HepG2 (cell line): ENCODE results near the gene FAM53C. TPM values are rescaled to one million over a fixed set of nuclear protein-coding genes. Genes with fewer than 3 reads are reported as not detected.

Experiments
- AKAP8 ChIP-seq: sonication (generic); formaldehyde crosslinking; IDR thresholded peaks from 2 replicates; pipeline ENCODE4 v1.5.1; 2020; ENCODE audit warnings: mild to moderate bottlenecking, missing genetic modification reagents
- CEBPB ChIP-seq: IDR thresholded peaks from 2 replicates; pipeline ENCODE4 v1.6.1; 2011; ENCODE audit warnings: low read depth, low read length, improper control_type of control experiment, borderline replicate concordance
- CREB1 ChIP-seq, 2 experiments: fragments of 450-650 bp in 1 of 2; IDR thresholded peaks; 2 replicates each; pipeline ENCODE4 v1.6.1; 2016 to 2017; ENCODE audit warnings: control low read depth in 1 of 2, mild to moderate bottlenecking in 1 of 2, missing compliant biosample characterization in 1 of 2, missing genetic modification characterization in 1 of 2
- ELF1 ChIP-seq: sonication (generic); formaldehyde crosslinking; IDR thresholded peaks from 2 replicates; pipeline ENCODE4 v1.4.0; 2020; ENCODE audit warnings: missing genetic modification reagents
- HNF4A ChIP-seq: sonication (generic); formaldehyde crosslinking; IDR thresholded peaks from 2 replicates; pipeline ENCODE4 v1.4.0; 2020; ENCODE audit warnings: missing genetic modification reagents
- HOXD1 ChIP-seq: sonication (generic); formaldehyde crosslinking; IDR thresholded peaks from 2 replicates; pipeline ENCODE4 v1.5.0; 2020; ENCODE audit warnings: missing genetic modification reagents
- MAFF ChIP-seq: IDR thresholded peaks from 2 replicates; pipeline ENCODE4 v1.6.1; 2011; ENCODE audit warnings: low read depth, low read length, improper control_type of control experiment
- MAFK ChIP-seq, 2 experiments: IDR thresholded peaks in 1 of 2; conservative IDR thresholded peaks in 1 of 2; 2 replicates each; pipeline ENCODE4 v1.6.1; 2011; ENCODE audit warnings: improper control_type of control experiment in 2 of 2, low read length in 2 of 2
- NFYC ChIP-seq: IDR thresholded peaks from 2 replicates; pipeline ENCODE4 v1.6.1; 2016; ENCODE audit warnings: missing genetic modification reagents, missing compliant biosample characterization
- PAF1 ChIP-seq: IDR thresholded peaks from 2 replicates; pipeline ENCODE4 v1.6.1; 2016; ENCODE audit warnings: missing genetic modification reagents, missing compliant biosample characterization
- POLR2AphosphoS5 ChIP-seq: IDR thresholded peaks from 2 replicates; pipeline ENCODE4 v1.6.1; 2012; ENCODE audit warnings: low read depth, low read length
- PRDM15 ChIP-seq: sonication (generic); formaldehyde crosslinking; IDR thresholded peaks from 2 replicates; pipeline ENCODE4 v1.4.0; 2020; ENCODE audit warnings: missing genetic modification reagents
- REXO4 ChIP-seq: sonication (generic); formaldehyde crosslinking; IDR thresholded peaks from 2 replicates; pipeline ENCODE4 v1.8.0; 2022; ENCODE audit warnings: missing genetic modification reagents, mild to moderate bottlenecking, borderline replicate concordance
- RFX3 ChIP-seq: IDR thresholded peaks from 2 replicates; pipeline ENCODE4 v1.6.1; 2016; ENCODE audit warnings: missing biosample characterization, missing genetic modification reagents
- SMARCC2 ChIP-seq: fragments of 450-650 bp; IDR thresholded peaks from 2 replicates; pipeline ENCODE4 v1.6.1; 2017; ENCODE audit warnings: antibody characterized with exemption, mild to moderate bottlenecking
- SMYD3 ChIP-seq: sonication (generic); formaldehyde crosslinking; IDR thresholded peaks from 2 replicates; pipeline ENCODE4 v1.8.1; 2023; ENCODE audit warnings: mild to moderate bottlenecking, missing genetic modification reagents
- SP2 ChIP-seq: sonication (generic); formaldehyde crosslinking; IDR thresholded peaks from 2 replicates; pipeline ENCODE4 v1.5.1; 2020; ENCODE audit warnings: mild to moderate bottlenecking, missing genetic modification reagents
- ZBTB7B ChIP-seq: sonication (generic); formaldehyde crosslinking; IDR thresholded peaks from 2 replicates; pipeline ENCODE4 v1.4.0; 2020; ENCODE audit warnings: missing genetic modification reagents
- ZFP62 ChIP-seq: sonication (generic); formaldehyde crosslinking; IDR thresholded peaks from 2 replicates; pipeline ENCODE4 v1.4.0; 2020; ENCODE audit warnings: missing genetic modification reagents
- ZFYVE20 ChIP-seq: sonication (generic); formaldehyde crosslinking; IDR thresholded peaks from 2 replicates; pipeline ENCODE4 v1.8.0; 2023; ENCODE audit warnings: low read depth, mild to moderate bottlenecking, moderate library complexity, missing genetic modification reagents, borderline replicate concordance
- ZMYM4 ChIP-seq: sonication (generic); formaldehyde crosslinking; IDR thresholded peaks from 2 replicates; pipeline ENCODE4 v1.8.1; 2023; ENCODE audit warnings: mild to moderate bottlenecking, missing genetic modification reagents
- ZNF225 ChIP-seq: sonication (generic); formaldehyde crosslinking; IDR thresholded peaks from 2 replicates; pipeline ENCODE4 v1.4.0; 2020; ENCODE audit warnings: mild to moderate bottlenecking, missing genetic modification reagents
- ZNF282 ChIP-seq: fragments of 450-650 bp; IDR thresholded peaks from 2 replicates; pipeline ENCODE4 v1.6.1; 2018; ENCODE audit not compliant: partially characterized antibody
- ZNF619 ChIP-seq: sonication (generic); formaldehyde crosslinking; IDR thresholded peaks from 2 replicates; pipeline ENCODE4 v1.4.0; 2020; ENCODE audit warnings: mild to moderate bottlenecking, missing genetic modification reagents
- ZNF660 ChIP-seq: sonication (generic); formaldehyde crosslinking; IDR thresholded peaks from 2 replicates; pipeline ENCODE4 v1.5.1; 2020; ENCODE audit warnings: mild to moderate bottlenecking, low read depth, missing genetic modification reagents, borderline replicate concordance
- ZNF691 ChIP-seq: sonication (generic); formaldehyde crosslinking; IDR thresholded peaks from 2 replicates; pipeline ENCODE4 v1.4.0; 2020; ENCODE audit warnings: missing genetic modification reagents, low read depth, mild to moderate bottlenecking, borderline replicate concordance
- ZNF703 ChIP-seq: sonication (generic); formaldehyde crosslinking; IDR thresholded peaks from 2 replicates; pipeline ENCODE4 v1.5.1; 2020; ENCODE audit warnings: missing genetic modification reagents, mild to moderate bottlenecking, moderate library complexity, borderline replicate concordance
- ZNF878 ChIP-seq: sonication (generic); formaldehyde crosslinking; IDR thresholded peaks from 2 replicates; pipeline ENCODE4 v1.8.1; 2023; ENCODE audit warnings: mild to moderate bottlenecking, missing genetic modification reagents, moderate library complexity
- ZSCAN29 ChIP-seq: sonication (generic); formaldehyde crosslinking; conservative IDR thresholded peaks from 2 replicates; pipeline ENCODE4 v1.4.0; 2020; ENCODE audit warnings: mild to moderate bottlenecking, missing genetic modification reagents
- polyA plus RNA-seq, 8 experiments: library from polyadenylated mRNA; depleted of rRNA in 3 of 8; stranded (reverse) in 7 of 8; unstranded in 1 of 8; fragments of >200 nt; fragmentation: Illumina TruSeq in 4 of 8; extraction: Trizol in 4 of 8; gene quantifications; 2 replicates each; pipeline versions ENCODE4 v1.2.1 to v1.2.3, GENCODE V29; 2011 to 2016; ENCODE audit warnings: low read depth in 4 of 8, missing spikeins in 1 of 8, mixed read lengths in 1 of 8; ENCODE audit not compliant: insufficient read depth in 1 of 8
- total RNA-seq, 5 experiments: library from RNA; depleted of rRNA; stranded (reverse); fragments of >200 nt; fragmentation: Illumina TruSeq; extraction: Trizol; gene quantifications; 2 replicates each; pipeline ENCODE4 v1.2.3, GENCODE V29; 2016; ENCODE audit warnings: low read depth in 1 of 5

FAM53C gene
- total and polyA plus RNA-seq, 2 of the 13 experiments (the other 11 are each of a cell fraction or from before 2014, with no cell fraction given): 26.9 to 30.1 TPM

GRCh38 chr5:138336952-138337684 is 948 bp upstream of the FAM53C start (continued):
- TF ChIP-seq SMARCC2 (no peak), ZMYM4 (CRISPR knock-in tag) (no peak), RFX3 (CRISPR knock-in tag) (no peak), PAF1 (CRISPR knock-in tag) (no peak), SP2 (no peak), ZNF225 (CRISPR knock-in tag) (no peak), ZSCAN29 (CRISPR knock-in tag) (no peak), CREB1 (IDR thresholded peaks at IDR 0.05) (peak; percentile 93), CREB1 (CRISPR knock-in tag; IDR thresholded peaks at IDR 0.05) (peak; percentile 97), PRDM15 (no peak), ZNF282 (no peak), ZFP62 (CRISPR knock-in tag) (no peak), ZNF660 (no peak), HNF4A (no peak), ZNF703 (CRISPR knock-in tag) (no peak), MAFK (conservative IDR thresholded peaks at IDR 0.05 in 1 of 2, IDR thresholded peaks at IDR 0.05 in 1 of 2; ENCODE audit: low read length in 2 of 2) (no peak), REXO4 (CRISPR knock-in tag) (no peak), CEBPB (peak; percentile 79), SMYD3 (CRISPR knock-in tag) (no peak), AKAP8 (CRISPR knock-in tag) (no peak), NFYC (CRISPR knock-in tag) (no peak), MAFF (no peak), POLR2AphosphoS5 (no peak), ZFYVE20 (no peak), ELF1 (CRISPR knock-in tag) (peak; percentile 5; the same call in 1 of the 2 replicates), HOXD1 (no peak; the same call in 1 of the 2 replicates), ZNF691 (CRISPR knock-in tag) (no peak), ZNF878 (CRISPR knock-in tag) (no peak), ZNF619 (0 out of 2 replicates have a peak, but pooled peaks have one; percentile 38), ZBTB7B (CRISPR knock-in tag) (no peak; the same call in 1 of the 2 replicates)
